Gastroesophageal sphincter (tissue), 4 donors: Measurements from ENCODE around the gene EFNB2. TPM values are rescaled to one million over a fixed set of nuclear protein-coding genes. Genes with fewer than 3 reads are reported as not detected.

ENCODE experiments used
- ATAC-seq: fragments of 150-250 bp; one replicate; pipeline ENCODE4 v1.9.1; 2016; ENCODE audit warnings: mild to moderate bottlenecking, moderate library complexity
- H3K27ac ChIP-seq, 4 donors: fragments of 200-600 bp; sonication (generic) in 3 of 4; 1 replicate in 3 of 4; 2 replicates in 1 of 4; pipeline ENCODE4 v1.5.1; 2016 to 2019
- H3K27me3 ChIP-seq: fragments of 200-600 bp; sonication (generic); one replicate; pipeline ENCODE4 v1.5.1; 2019
- H3K36me3 ChIP-seq, 2 donors: fragments of 200-600 bp; sonication (generic); one replicate each; pipeline ENCODE4 v1.5.1; 2019; ENCODE audit warnings: control low read depth in 1 of 2
- H3K4me1 ChIP-seq, 3 donors: fragments of 200-600 bp; sonication (generic); 1 replicate in 2 of 3; 2 replicates in 1 of 3; pipeline ENCODE4 v1.5.1; 2016 to 2019; ENCODE audit warnings: control low read depth in 2 of 3
- H3K4me3 ChIP-seq, 2 donors: fragments of 200-600 bp; sonication (generic); one replicate each; pipeline ENCODE4 v1.5.1; 2019; ENCODE audit warnings: mild to moderate bottlenecking in 1 of 2, moderate library complexity in 1 of 2
- H3K9me3 ChIP-seq, 3 donors: fragments of 200-600 bp; sonication (generic); one replicate each; pipeline ENCODE4 v1.5.1; 2017 to 2019; ENCODE audit warnings: control low read depth in 2 of 3
- CTCF ChIP-seq, 4 experiments: fragments of 200-600 bp in 2 of 4; fragments of 450-650 bp in 2 of 4; sonication (generic) in 1 of 4; IDR thresholded peaks; one replicate each; pipeline ENCODE4 v1.5.1; 2017 to 2019; ENCODE audit warnings: antibody characterized with exemption in 4 of 4, mild to moderate bottlenecking in 2 of 4, moderate library complexity in 2 of 4
- EP300 ChIP-seq: sonication (generic); formaldehyde crosslinking; IDR thresholded peaks from one replicate; pipeline ENCODE4 v1.6.1; 2017; ENCODE audit warnings: antibody characterized with exemption, mild to moderate bottlenecking
- POLR2A ChIP-seq, 2 donors: fragments of 450-650 bp; IDR thresholded peaks; one replicate each; pipeline ENCODE4 v1.6.1; 2017; ENCODE audit warnings: antibody characterized with exemption in 2 of 2, mild to moderate bottlenecking in 2 of 2, moderate library complexity in 1 of 2
- POLR2AphosphoS5 ChIP-seq: sonication (generic); formaldehyde crosslinking; IDR thresholded peaks from one replicate; pipeline ENCODE4 v1.6.1; 2017; ENCODE audit warnings: antibody characterized with exemption
- WGBS, 2 donors: methylation state at CpG; one replicate each; pipeline ENCODE4 v1.1.5; 2018; ENCODE audit warnings: low coverage in 1 of 2; 5-methylcytosine and 5-hydroxymethylcytosine counted together
- total RNA-seq, 4 donors: library from RNA; depleted of rRNA; stranded (reverse); fragments of >200 nt; gene quantifications; one replicate each; pipeline ENCODE4 v1.1.0, GENCODE V29; 2016

EFNB2 gene
- total RNA-seq, 4 donors from 2014 or later, result 13.7 to 39.7 (median 20.5) TPM

- H3K36me3 ChIP-seq, result no peaks in the 10 kb centered on the region
- peak overlapping the region in 1 of 2 donors; percentile 13 for H3K4me3 ChIP-seq
- TF ChIP-seq CTCF (IDR thresholded peaks at IDR 0.05) (no peak), EP300 (no peak), POLR2AphosphoS5 (no peak), POLR2A (IDR thresholded peaks at IDR 0.05) (no peak)
- no peaks in the 10 kb centered on the region for H3K27me3 ChIP-seq
- peaks cover 0 to 47% (median 3%) of the 10 kb centered on the region in 3 donors for H3K4me1 ChIP-seq
- 57 to 67% methylated on average over 9 to 11 of the region's 11 CpGs for WGBS, 2 donors
- no peaks in the 10 kb centered on the region for H3K9me3 ChIP-seq
- H3K27ac ChIP-seq, result peak overlapping the region; percentile 7 to 67 (median 54)
- peak; percentile 51 for ATAC-seq
These were observed 27.7 kb downstream of the EFNB2 start for GRCh38 chr13:106507560-106508274.

GRCh38 chr13:106506286-106506685 is 29.2 kb downstream of the EFNB2 start:
- H3K9me3 ChIP-seq, result no peaks in the 10 kb centered on the region
- no peaks in the 10 kb centered on the region for H3K27me3 ChIP-seq
- H3K27ac ChIP-seq, result no peak overlapping the region
- no peak overlapping the region for H3K4me3 ChIP-seq
- no peak for ATAC-seq
- H3K36me3 ChIP-seq, result no peaks in the 10 kb centered on the region
- 43 to 71% methylated on average over 1 to 2 of the region's 2 CpGs for WGBS, 2 donors
- peaks cover 0 to 46% (median 3%) of the 10 kb centered on the region in 3 donors for H3K4me1 ChIP-seq
- no peak for TF ChIP-seq POLR2A (IDR thresholded peaks at IDR 0.05)
- no peak for TF ChIP-seq EP300
- no peak for TF ChIP-seq POLR2AphosphoS5
- TF ChIP-seq CTCF (IDR thresholded peaks at IDR 0.05), result no peak

- Histone ChIP-seq H3K9me3 (no peaks in the 10 kb centered on the region), H3K36me3 (no peaks in the 10 kb centered on the region), H3K27ac (peak overlapping the region in 1 of 4 donors; percentile 16), H3K4me1 (peaks cover 0 to 46% (median 3%) of the 10 kb centered on the region in 3 donors), H3K27me3 (no peaks in the 10 kb centered on the region), H3K4me3 (no peak overlapping the region)
- WGBS, 2 donors, result 60 to 90% methylated on average over 1 to 4 of the region's 4 CpGs
- no peak for TF ChIP-seq POLR2A (IDR thresholded peaks at IDR 0.05)
- no peak for ATAC-seq
These were observed 29.7 kb downstream of the EFNB2 start for GRCh38 chr13:106505732-106506131.

GRCh38 chr13:106505295-106505694 is 30.2 kb downstream of the EFNB2 start:
- WGBS, 2 donors, result 95 to 100% methylated on average over 2 to 3 of the region's 4 CpGs
- no peak for ATAC-seq

More at GRCh38 chr13:106505295-106505694, 30.2 kb downstream of the EFNB2 start:
- Histone ChIP-seq H3K9me3 (no peaks in the 10 kb centered on the region), H3K27me3 (no peaks in the 10 kb centered on the region), H3K4me1 (peaks cover 0 to 49% (median 3%) of the 10 kb centered on the region in 3 donors), H3K36me3 (no peaks in the 10 kb centered on the region), H3K4me3 (no peak overlapping the region), H3K27ac (peak overlapping the region in 1 of 4 donors; percentile 16)
- TF ChIP-seq POLR2AphosphoS5 (no peak), POLR2A (IDR thresholded peaks at IDR 0.05) (no peak), EP300 (no peak), CTCF (IDR thresholded peaks at IDR 0.05) (no peak)
